ENCODE data around the gene BPTF.

DNA sequence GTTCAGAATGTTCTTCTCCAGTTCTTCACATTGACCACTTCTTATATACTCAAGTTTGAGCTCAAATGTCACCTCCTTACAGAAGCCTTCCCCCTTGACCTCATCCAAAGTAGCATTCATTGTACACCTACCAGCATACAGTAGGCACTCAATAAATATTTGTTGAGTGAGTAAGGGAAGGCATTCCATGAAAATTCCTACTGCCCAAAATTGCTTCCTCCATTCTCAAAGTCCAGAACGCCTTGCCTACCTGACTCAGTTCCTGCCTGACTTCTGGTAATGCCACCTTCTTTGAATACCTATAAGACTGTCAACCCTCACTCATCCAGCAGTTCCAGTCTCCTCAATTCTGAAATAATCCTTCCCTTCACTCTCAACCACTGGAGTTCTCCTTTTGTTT lies 14.8 kb upstream of the BPTF start:
- TF ChIP-seq POLR2AphosphoS5 (IDR thresholded peaks at IDR 0.05; ENCODE audit: low read depth, low read length) (no peak), FOXP2 (optimal IDR thresholded peaks at IDR 0.05; ENCODE audit: borderline replicate concordance, extremely low read depth, extremely low read length, insufficient read depth) (no peak), SIN3A (IDR thresholded peaks at IDR 0.05; ENCODE audit: borderline replicate concordance, insufficient read depth, low read length) (no peak), TAF1 (IDR thresholded peaks at IDR 0.05; ENCODE audit: borderline replicate concordance, insufficient read depth, low read length) (no peak)
- TF ChIP-seq, protein P1, sequence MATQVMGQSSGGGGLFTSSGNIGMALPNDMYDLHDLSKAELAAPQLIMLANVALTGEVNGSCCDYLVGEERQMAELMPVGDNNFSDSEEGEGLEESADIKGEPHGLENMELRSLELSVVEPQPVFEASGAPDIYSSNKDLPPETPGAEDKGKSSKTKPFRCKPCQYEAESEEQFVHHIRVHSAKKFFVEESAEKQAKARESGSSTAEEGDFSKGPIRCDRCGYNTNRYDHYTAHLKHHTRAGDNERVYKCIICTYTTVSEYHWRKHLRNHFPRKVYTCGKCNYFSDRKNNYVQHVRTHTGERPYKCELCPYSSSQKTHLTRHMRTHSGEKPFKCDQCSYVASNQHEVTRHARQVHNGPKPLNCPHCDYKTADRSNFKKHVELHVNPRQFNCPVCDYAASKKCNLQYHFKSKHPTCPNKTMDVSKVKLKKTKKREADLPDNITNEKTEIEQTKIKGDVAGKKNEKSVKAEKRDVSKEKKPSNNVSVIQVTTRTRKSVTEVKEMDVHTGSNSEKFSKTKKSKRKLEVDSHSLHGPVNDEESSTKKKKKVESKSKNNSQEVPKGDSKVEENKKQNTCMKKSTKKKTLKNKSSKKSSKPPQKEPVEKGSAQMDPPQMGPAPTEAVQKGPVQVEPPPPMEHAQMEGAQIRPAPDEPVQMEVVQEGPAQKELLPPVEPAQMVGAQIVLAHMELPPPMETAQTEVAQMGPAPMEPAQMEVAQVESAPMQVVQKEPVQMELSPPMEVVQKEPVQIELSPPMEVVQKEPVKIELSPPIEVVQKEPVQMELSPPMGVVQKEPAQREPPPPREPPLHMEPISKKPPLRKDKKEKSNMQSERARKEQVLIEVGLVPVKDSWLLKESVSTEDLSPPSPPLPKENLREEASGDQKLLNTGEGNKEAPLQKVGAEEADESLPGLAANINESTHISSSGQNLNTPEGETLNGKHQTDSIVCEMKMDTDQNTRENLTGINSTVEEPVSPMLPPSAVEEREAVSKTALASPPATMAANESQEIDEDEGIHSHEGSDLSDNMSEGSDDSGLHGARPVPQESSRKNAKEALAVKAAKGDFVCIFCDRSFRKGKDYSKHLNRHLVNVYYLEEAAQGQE (IDR thresholded peaks at IDR 0.05; ENCODE audit: insufficient read depth in 1 of 2, low read depth in 2 of 2, low read length in 2 of 2) = no peak
